Measurements from ENCODE around the gene STPG1.

DNA sequence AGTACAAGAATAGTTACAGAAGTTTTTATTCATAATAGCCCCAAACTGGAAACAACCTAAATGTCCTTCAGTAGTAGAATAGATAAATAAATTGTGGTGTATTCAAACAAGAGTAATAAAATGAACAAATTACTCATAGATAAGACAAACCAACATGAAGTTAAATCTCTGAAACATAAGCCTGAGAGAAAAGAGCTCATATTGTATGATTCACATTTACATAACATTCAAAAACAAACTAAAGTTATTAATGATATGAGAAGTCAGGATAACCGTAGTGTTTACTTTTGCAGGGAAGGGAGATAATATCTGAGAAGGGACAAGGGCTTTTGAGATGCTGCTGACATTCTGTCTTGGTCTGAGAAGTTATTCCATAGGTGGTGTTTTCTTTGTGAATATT is 13.5 kb downstream of the STPG1 start:
- TF ChIP-seq CTCF (IDR thresholded peaks at IDR 0.05) (no peak), SOX15 (CRISPR knock-in tag; IDR thresholded peaks at IDR 0.05) (no peak), NR1H2 (CRISPR knock-in tag; IDR thresholded peaks at IDR 0.05) (no peak), NFYB (CRISPR knock-in tag; conservative IDR thresholded peaks at IDR 0.05; ENCODE audit: low read depth) (no peak), ZNF263 (CRISPR knock-in tag; IDR thresholded peaks at IDR 0.05; ENCODE audit: low read depth) (no peak)
- TF ChIP-seq, protein P1, sequence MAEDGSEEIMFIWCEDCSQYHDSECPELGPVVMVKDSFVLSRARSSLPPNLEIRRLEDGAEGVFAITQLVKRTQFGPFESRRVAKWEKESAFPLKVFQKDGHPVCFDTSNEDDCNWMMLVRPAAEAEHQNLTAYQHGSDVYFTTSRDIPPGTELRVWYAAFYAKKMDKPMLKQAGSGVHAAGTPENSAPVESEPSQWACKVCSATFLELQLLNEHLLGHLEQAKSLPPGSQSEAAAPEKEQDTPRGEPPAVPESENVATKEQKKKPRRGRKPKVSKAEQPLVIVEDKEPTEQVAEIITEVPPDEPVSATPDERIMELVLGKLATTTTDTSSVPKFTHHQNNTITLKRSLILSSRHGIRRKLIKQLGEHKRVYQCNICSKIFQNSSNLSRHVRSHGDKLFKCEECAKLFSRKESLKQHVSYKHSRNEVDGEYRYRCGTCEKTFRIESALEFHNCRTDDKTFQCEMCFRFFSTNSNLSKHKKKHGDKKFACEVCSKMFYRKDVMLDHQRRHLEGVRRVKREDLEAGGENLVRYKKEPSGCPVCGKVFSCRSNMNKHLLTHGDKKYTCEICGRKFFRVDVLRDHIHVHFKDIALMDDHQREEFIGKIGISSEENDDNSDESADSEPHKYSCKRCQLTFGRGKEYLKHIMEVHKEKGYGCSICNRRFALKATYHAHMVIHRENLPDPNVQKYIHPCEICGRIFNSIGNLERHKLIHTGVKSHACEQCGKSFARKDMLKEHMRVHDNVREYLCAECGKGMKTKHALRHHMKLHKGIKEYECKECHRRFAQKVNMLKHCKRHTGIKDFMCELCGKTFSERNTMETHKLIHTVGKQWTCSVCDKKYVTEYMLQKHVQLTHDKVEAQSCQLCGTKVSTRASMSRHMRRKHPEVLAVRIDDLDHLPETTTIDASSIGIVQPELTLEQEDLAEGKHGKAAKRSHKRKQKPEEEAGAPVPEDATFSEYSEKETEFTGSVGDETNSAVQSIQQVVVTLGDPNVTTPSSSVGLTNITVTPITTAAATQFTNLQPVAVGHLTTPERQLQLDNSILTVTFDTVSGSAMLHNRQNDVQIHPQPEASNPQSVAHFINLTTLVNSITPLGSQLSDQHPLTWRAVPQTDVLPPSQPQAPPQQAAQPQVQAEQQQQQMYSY (CRISPR knock-in tag; IDR thresholded peaks at IDR 0.05) = no peak

Data from WTC11 (cell line).